HG03025 (cell line): Measurements from ENCODE around the gene WIPF2.

Experiments
- ATAC-seq: cut with Tn5 transposase; IDR thresholded peaks from one replicate; pipeline ENCODE4 v1.9.1; 2021; ENCODE audit warnings: mild to moderate bottlenecking, moderate library complexity; ENCODE audit not compliant: unreplicated experiment, low FRiP score

The WIPF2 gene

GRCh38 chr17:40312131-40312731 is 93.1 kb downstream of the WIPF2 start:
- no peak for ATAC-seq

GRCh38 chr17:40312893-40313667 is 94.0 kb downstream of the WIPF2 start:
- no peak for ATAC-seq

- ATAC-seq = no peak
Observed at GRCh38 chr17:40313668-40314583, 94.8 kb downstream of the WIPF2 start.

- ATAC-seq = no peak
Observed at GRCh38 chr17:40314584-40314956, 95.5 kb downstream of the WIPF2 start.

- no peak for ATAC-seq
Observed at GRCh38 chr17:40315206-40315605, 96.1 kb downstream of the WIPF2 start.

- no peak for ATAC-seq
Observed at GRCh38 chr17:40315678-40316570, 96.8 kb downstream of the WIPF2 start.

- no peak for ATAC-seq
Observed at GRCh38 chr17:40316571-40317344, 97.7 kb downstream of the WIPF2 start.

GRCh38 chr17:40317345-40317873 is 98.3 kb downstream of the WIPF2 start:
- no peak for ATAC-seq

- ATAC-seq = peak; percentile 43
Observed at GRCh38 chr17:40317880-40318829, 99.1 kb downstream of the WIPF2 start.

- ATAC-seq = no peak
Observed at GRCh38 chr17:40318830-40319391, 99.8 kb downstream of the WIPF2 start.

GRCh38 chr17:40319651-40320540 is 100.8 kb downstream of the WIPF2 start:
- ATAC-seq = no peak

- ATAC-seq = no peak
Observed at GRCh38 chr17:40320756-40321523, 101.8 kb downstream of the WIPF2 start.

GRCh38 chr17:40321524-40321929 is 102.4 kb downstream of the WIPF2 start:
- ATAC-seq = no peak

- ATAC-seq = no peak
Observed at GRCh38 chr17:40321961-40322357, 102.9 kb downstream of the WIPF2 start.

GRCh38 chr17:40322358-40323315 is 103.5 kb downstream of the WIPF2 start:
- peak; percentile 38 for ATAC-seq
